HG03039 (cell line): ENCODE measurements around the gene LSG1.

Experiments used
- ATAC-seq: cut with Tn5 transposase; IDR thresholded peaks from one replicate; pipeline ENCODE4 v1.9.1; 2021; ENCODE audit warnings: mild to moderate bottlenecking, moderate library complexity; ENCODE audit not compliant: unreplicated experiment

LSG1 gene

GRCh38 chr3:194687638-194688199 lies 15.7 kb upstream of the LSG1 start:
- ATAC-seq = peak; percentile 28

GRCh38 chr3:194686816-194687637 lies 15.0 kb upstream of the LSG1 start:
- peak; percentile 3 for ATAC-seq

- no peak for ATAC-seq
Observed at GRCh38 chr3:194686414-194686815, 14.4 kb upstream of the LSG1 start.

GRCh38 chr3:194685718-194686413 lies 13.9 kb upstream of the LSG1 start, which contains the start of gene FAM43A:
Gene FAM43A (plus strand): TSS chr3:194685883. CDS start chr3:194686827, 944 bp downstream.
- ATAC-seq = peak; percentile 38

- ATAC-seq = no peak
Observed at GRCh38 chr3:194685065-194685717, 13.2 kb upstream of the LSG1 start.

- ATAC-seq = no peak
Observed at GRCh38 chr3:194683380-194683779, 11.4 kb upstream of the LSG1 start.

GRCh38 chr3:194682694-194683310 lies 10.8 kb upstream of the LSG1 start:
- no peak for ATAC-seq

GRCh38 chr3:194682189-194682693 lies 10.2 kb upstream of the LSG1 start:
- no peak for ATAC-seq

- ATAC-seq = no peak
Observed at GRCh38 chr3:194680888-194681615, 9.1 kb upstream of the LSG1 start.

- ATAC-seq = no peak
Observed at GRCh38 chr3:194676471-194676870, 4.5 kb upstream of the LSG1 start.

GRCh38 chr3:194675680-194676079 lies 3.7 kb upstream of the LSG1 start:
- no peak for ATAC-seq

- no peak for ATAC-seq
Observed at GRCh38 chr3:194675081-194675640, 3.2 kb upstream of the LSG1 start.

GRCh38 chr3:194673761-194674160 lies 1.8 kb upstream of the LSG1 start:
- ATAC-seq = no peak

GRCh38 chr3:194672876-194673275 lies 885 bp upstream of the LSG1 start:
- no peak for ATAC-seq

- ATAC-seq = no peak
Observed at GRCh38 chr3:194671511-194671899, 486 bp downstream of the LSG1 start.

GRCh38 chr3:194667363-194667762 lies 4.6 kb downstream of the LSG1 start:
- ATAC-seq = no peak

GRCh38 chr3:194664857-194665256 lies 7.1 kb downstream of the LSG1 start:
- no peak for ATAC-seq

GRCh38 chr3:194661946-194662345 lies 10.0 kb downstream of the LSG1 start:
- ATAC-seq = no peak

GRCh38 chr3:194661374-194661773 lies 10.6 kb downstream of the LSG1 start:
- ATAC-seq = no peak

GRCh38 chr3:194659778-194660177 lies 12.2 kb downstream of the LSG1 start:
- ATAC-seq = no peak
